ENCODE data around the gene TM9SF3.

The TM9SF3 gene

GRCh38 chr10:96513305-96513697, 73.5 kb downstream of the TM9SF3 start:
- in situ Hi-C loops (cut with MboI; ENCODE audit: low sequenced_read_pairs): no loop called here

GRCh38 chr10:96512524-96513304, 74.1 kb downstream of the TM9SF3 start:
- in situ Hi-C loops (cut with MboI; ENCODE audit: low sequenced_read_pairs): no loop called here

GRCh38 chr10:96511044-96511945, 75.5 kb downstream of the TM9SF3 start:
- in situ Hi-C loops (cut with MboI; ENCODE audit: low sequenced_read_pairs): no loop called here

GRCh38 chr10:96509017-96509641, 77.7 kb downstream of the TM9SF3 start:
- in situ Hi-C loops (cut with MboI; ENCODE audit: low sequenced_read_pairs): no loop called here

GRCh38 chr10:96507044-96507443, 79.8 kb downstream of the TM9SF3 start:
- in situ Hi-C loops (cut with MboI; ENCODE audit: low sequenced_read_pairs): no loop called here

GRCh38 chr10:96505150-96506136, 81.4 kb downstream of the TM9SF3 start:
- in situ Hi-C loops (cut with MboI; ENCODE audit: low sequenced_read_pairs): no loop called here

GRCh38 chr10:96502561-96503282, 84.1 kb downstream of the TM9SF3 start:
- in situ Hi-C loops (cut with MboI; ENCODE audit: low sequenced_read_pairs): no loop called here

- in situ Hi-C loops (cut with MboI; ENCODE audit: low sequenced_read_pairs): no loop called here
Measured at GRCh38 chr10:96501985-96502384, 84.8 kb downstream of the TM9SF3 start.

- in situ Hi-C loops (cut with MboI; ENCODE audit: low sequenced_read_pairs): no loop called here
Measured at GRCh38 chr10:96500519-96500918, 86.3 kb downstream of the TM9SF3 start.

- in situ Hi-C loops (cut with MboI; ENCODE audit: low sequenced_read_pairs): no loop called here
Measured at GRCh38 chr10:96500050-96500449, 86.8 kb downstream of the TM9SF3 start.

GRCh38 chr10:96497391-96497790, 89.4 kb downstream of the TM9SF3 start:
- in situ Hi-C loops (cut with MboI; ENCODE audit: low sequenced_read_pairs): no loop called here

GRCh38 chr10:96496281-96496925, 90.4 kb downstream of the TM9SF3 start:
- in situ Hi-C loops (cut with MboI; ENCODE audit: low sequenced_read_pairs): no loop called here

- in situ Hi-C loops (cut with MboI; ENCODE audit: low sequenced_read_pairs): no loop called here
Measured at GRCh38 chr10:96495544-96495943, 91.3 kb downstream of the TM9SF3 start.

- in situ Hi-C loops (cut with MboI; ENCODE audit: low sequenced_read_pairs): no loop called here
Measured at GRCh38 chr10:96494694-96495093, 92.1 kb downstream of the TM9SF3 start.

- in situ Hi-C loops (cut with MboI; ENCODE audit: low sequenced_read_pairs): no loop called here
Measured at GRCh38 chr10:96493871-96494525, 92.8 kb downstream of the TM9SF3 start.

- in situ Hi-C loops (cut with MboI; ENCODE audit: low sequenced_read_pairs): no loop called here
Measured at GRCh38 chr10:96493254-96493653, 93.6 kb downstream of the TM9SF3 start.

- in situ Hi-C loops (cut with MboI; ENCODE audit: low sequenced_read_pairs): no loop called here
Measured at GRCh38 chr10:96491303-96491702, 95.5 kb downstream of the TM9SF3 start.

- in situ Hi-C loops (cut with MboI; ENCODE audit: low sequenced_read_pairs): no loop called here
Measured at GRCh38 chr10:96488161-96488935, 98.5 kb downstream of the TM9SF3 start.
